Lower lobe of right lung (tissue), 2 donors: Measurements from ENCODE around the gene CTNNA2. TPM values are rescaled to one million over a fixed set of nuclear protein-coding genes. Genes with fewer than 3 reads are reported as not detected.

Source experiments
- ATAC-seq, 2 donors: fragments of 200-7000 bp; cut with Tn5 transposase; one replicate each; pipeline ENCODE4 v1.9.1; 2020 to 2022; ENCODE audit warnings: mild to moderate bottlenecking in 2 of 2, moderate library complexity in 2 of 2
- DNase-seq: peaks from one replicate; pipeline ENCODE4 v3.0.0-alpha.2; 2020
- H3K27ac ChIP-seq: fragments of 200-600 bp; one replicate; pipeline ENCODE4 v1.8.0; 2022
- H3K27me3 ChIP-seq: fragments of 200-600 bp; one replicate; pipeline ENCODE4 v1.8.0; 2022; ENCODE audit warnings: low read depth
- H3K36me3 ChIP-seq: fragments of 200-600 bp; one replicate; pipeline ENCODE4 v1.8.0; 2022; ENCODE audit warnings: mild to moderate bottlenecking
- H3K4me1 ChIP-seq: fragments of 200-600 bp; one replicate; pipeline ENCODE4 v1.8.0; 2022
- H3K4me3 ChIP-seq: fragments of 200-600 bp; one replicate; pipeline ENCODE4 v1.8.0; 2022; ENCODE audit warnings: mild to moderate bottlenecking
- H3K9me3 ChIP-seq: fragments of 200-600 bp; one replicate; pipeline ENCODE4 v1.8.0; 2022
- CTCF ChIP-seq: fragments of 200-600 bp; IDR thresholded peaks from one replicate; pipeline ENCODE4 v1.8.0; 2022; ENCODE audit warnings: antibody characterized with exemption, mild to moderate bottlenecking
- intact Hi-C: fragments of 100-400 bp; cut with DNase I; formaldehyde crosslinking; loops from one replicate; pipeline ENCODE4 v1.11.0; 2022
- total RNA-seq: library from RNA; stranded (reverse); fragmentation: NEBNext Ultra II Directional; extraction: Animal tissue kit (Norgen Biotek cat#: 25700); gene quantifications from one replicate; pipeline ENCODE4 v1.2.1, GENCODE V29; 2021
- donor health status: DM: no; HTN: yes; CAD: no; lungs with severe emphysema.

CTNNA2 gene
- total RNA-seq, 1 donor from 2014 or later = not detected

- DNase-seq = no peak
- intact Hi-C loops = no loop called here
- Histone ChIP-seq H3K9me3 (no peaks in the 10 kb centered on the region), H3K4me1 (no peaks in the 10 kb centered on the region), H3K4me3 (no peak overlapping the region), H3K27me3 (no peaks in the 10 kb centered on the region), H3K27ac (no peak overlapping the region), H3K36me3 (no peaks in the 10 kb centered on the region)
- TF ChIP-seq CTCF = no peak
- no peak for ATAC-seq
These were observed 613.8 kb downstream of the CTNNA2 start for GRCh38 chr2:80126596-80127189.

GRCh38 chr2:80128080-80128479 lies 615.2 kb downstream of the CTNNA2 start:
- Histone ChIP-seq H3K27me3 (no peaks in the 10 kb centered on the region), H3K4me3 (no peak overlapping the region), H3K36me3 (no peaks in the 10 kb centered on the region), H3K27ac (no peak overlapping the region), H3K4me1 (no peaks in the 10 kb centered on the region), H3K9me3 (no peaks in the 10 kb centered on the region)
- intact Hi-C loops = no loop called here
- no peak for TF ChIP-seq CTCF
- ATAC-seq = no peak
- DNase-seq = no peak

GRCh38 chr2:80132281-80132680 lies 619.4 kb downstream of the CTNNA2 start:
- no peaks in the 10 kb centered on the region for H3K36me3 ChIP-seq
- no peak for DNase-seq
- no peaks in the 10 kb centered on the region for H3K27me3 ChIP-seq
- H3K4me1 ChIP-seq = no peaks in the 10 kb centered on the region
- intact Hi-C loops = no loop called here
- ATAC-seq = no peak
- no peaks in the 10 kb centered on the region for H3K9me3 ChIP-seq
- no peak overlapping the region for H3K27ac ChIP-seq
- no peak for TF ChIP-seq CTCF
- no peak overlapping the region for H3K4me3 ChIP-seq

- no peak for DNase-seq
These were observed 622.1 kb downstream of the CTNNA2 start for GRCh38 chr2:80135001-80135400.

GRCh38 chr2:80136338-80136737 lies 623.5 kb downstream of the CTNNA2 start:
- no peak for DNase-seq
- H3K4me1 ChIP-seq = no peaks in the 10 kb centered on the region

More at GRCh38 chr2:80135001-80135400, 622.1 kb downstream of the CTNNA2 start:
- H3K4me3 ChIP-seq = no peak overlapping the region
- no peaks in the 10 kb centered on the region for H3K27me3 ChIP-seq
- intact Hi-C loops = no loop called here
- no peak for TF ChIP-seq CTCF
- H3K4me1 ChIP-seq = no peaks in the 10 kb centered on the region
- H3K36me3 ChIP-seq = no peaks in the 10 kb centered on the region
- ATAC-seq = no peak
- H3K9me3 ChIP-seq = no peaks in the 10 kb centered on the region
- H3K27ac ChIP-seq = no peak overlapping the region

More at GRCh38 chr2:80136338-80136737, 623.5 kb downstream of the CTNNA2 start:
- H3K27me3 ChIP-seq = no peaks in the 10 kb centered on the region
- no peak overlapping the region for H3K4me3 ChIP-seq
- H3K9me3 ChIP-seq = no peaks in the 10 kb centered on the region
- no peak for ATAC-seq
- no peaks in the 10 kb centered on the region for H3K36me3 ChIP-seq
- no peak for TF ChIP-seq CTCF
- H3K27ac ChIP-seq = no peak overlapping the region
- intact Hi-C loops = no loop called here
